T-helper 17 cell (primary cell): ENCODE data around the gene NPC1L1. TPM values are rescaled to one million over a fixed set of nuclear protein-coding genes. Genes with fewer than 3 reads are reported as not detected.
A peak's percentile ranks its signal among the peaks of the same experiment; 100 is the strongest.

ENCODE experiments used
- ATAC-seq: fragments of 150-1000 bp; cut with Tn5 transposase; 2 replicates; pipeline ENCODE4 v1.10.0; 2021; ENCODE audit warnings: mild to moderate bottlenecking, moderate library complexity
- DNase-seq, 3 donors: peaks; one replicate each; pipeline versions ENCODE4 v3.0.0 to v3.0.0-alpha.2; 2020 to 2021
- H3K9me3 ChIP-seq: one replicate; pipeline ENCODE4 v1.7.0; 2013; ENCODE audit warnings: low read length, mild to moderate bottlenecking; ENCODE audit not compliant: control insufficient read depth, poor library complexity, severe bottlenecking
- H3K27ac Mint-ChIP-seq: one replicate; pipeline ENCODE4 v1.8.0; 2022; ENCODE audit warnings: mild to moderate bottlenecking, moderate library complexity, mixed read lengths
- H3K27me3 Mint-ChIP-seq: one replicate; pipeline ENCODE4 v1.8.0; 2022; ENCODE audit warnings: mixed read lengths
- H3K36me3 Mint-ChIP-seq: one replicate; pipeline ENCODE4 v1.8.0; 2022; ENCODE audit warnings: low read depth, mixed read lengths
- H3K4me1 Mint-ChIP-seq: one replicate; pipeline ENCODE4 v1.8.0; 2022; ENCODE audit warnings: mild to moderate bottlenecking, mixed read lengths
- H3K4me3 Mint-ChIP-seq: one replicate; pipeline ENCODE4 v1.8.0; 2022; ENCODE audit warnings: mild to moderate bottlenecking, moderate library complexity, mixed read lengths
- total RNA-seq, 4 donors: library from RNA in 2 of 4; stranded (reverse) in 2 of 4; gene quantifications; one replicate each; pipeline ENCODE4 v1.2.3 and lab custom pipeline; 2022 to 2026

Gene NPC1L1
- total RNA-seq, 2 donors from 2014 or later = 0.08 TPM; not detected in 1

GRCh38 chr7:44477063-44477830 lies 63.9 kb downstream of the NPC1L1 start:
- peak; percentile 97 for ATAC-seq
- Mint-ChIP-seq H3K27ac (peak overlapping the region; percentile 3), H3K4me3 (no peak overlapping the region), H3K36me3 (peaks cover 5% of the 10 kb centered on the region), H3K4me1 (peaks cover 19% of the 10 kb centered on the region), H3K27me3 (no peaks in the 10 kb centered on the region)
- DNase-seq = peak; percentile 24 to 49 (median 40)
- no peaks in the 10 kb centered on the region for H3K9me3 ChIP-seq

GRCh38 chr7:44476313-44476712 lies 64.8 kb downstream of the NPC1L1 start:
- Mint-ChIP-seq H3K27me3 (no peaks in the 10 kb centered on the region), H3K27ac (no peak overlapping the region), H3K4me3 (no peak overlapping the region), H3K36me3 (peaks cover 5% of the 10 kb centered on the region), H3K4me1 (peaks cover 24% of the 10 kb centered on the region)
- DNase-seq (no peak), ATAC-seq (no peak)
- H3K9me3 ChIP-seq = no peaks in the 10 kb centered on the region

- no peaks in the 10 kb centered on the region for H3K9me3 ChIP-seq
- Mint-ChIP-seq H3K4me1 (peaks cover 37% of the 10 kb centered on the region), H3K36me3 (peaks cover 9% of the 10 kb centered on the region), H3K27ac (peak overlapping the region; percentile 41), H3K27me3 (no peaks in the 10 kb centered on the region), H3K4me3 (no peak overlapping the region)
- ATAC-seq (no peak), DNase-seq (no peak)
Measured at GRCh38 chr7:44473295-44473694, 67.8 kb downstream of the NPC1L1 start.

GRCh38 chr7:44472843-44473242 lies 68.3 kb downstream of the NPC1L1 start:
- ATAC-seq (no peak), DNase-seq (no peak)
- peak overlapping the region; percentile 41 for H3K27ac Mint-ChIP-seq
- H3K9me3 ChIP-seq = no peaks in the 10 kb centered on the region
- H3K36me3 Mint-ChIP-seq = peaks cover 9% of the 10 kb centered on the region
- H3K4me3 Mint-ChIP-seq = no peak overlapping the region
- peaks cover 37% of the 10 kb centered on the region for H3K4me1 Mint-ChIP-seq
- H3K27me3 Mint-ChIP-seq = no peaks in the 10 kb centered on the region

- H3K9me3 ChIP-seq = no peaks in the 10 kb centered on the region
- no peak for ATAC-seq
- Mint-ChIP-seq H3K27ac (peak overlapping the region; percentile 39), H3K4me3 (no peak overlapping the region), H3K27me3 (no peaks in the 10 kb centered on the region), H3K36me3 (peaks cover 9% of the 10 kb centered on the region), H3K4me1 (peaks cover 37% of the 10 kb centered on the region)
- DNase-seq = no peak
Measured at GRCh38 chr7:44471850-44472249, 69.3 kb downstream of the NPC1L1 start.

- Mint-ChIP-seq H3K27ac (peak overlapping the region; percentile 39), H3K4me3 (no peak overlapping the region), H3K36me3 (peaks cover 9% of the 10 kb centered on the region), H3K27me3 (no peaks in the 10 kb centered on the region), H3K4me1 (peaks cover 37% of the 10 kb centered on the region)
- H3K9me3 ChIP-seq = no peaks in the 10 kb centered on the region
- DNase-seq = no peak
- no peak for ATAC-seq
Measured at GRCh38 chr7:44471436-44471835, 69.7 kb downstream of the NPC1L1 start.

GRCh38 chr7:44470628-44471245 lies 70.4 kb downstream of the NPC1L1 start:
- ATAC-seq (no peak), DNase-seq (no peak)
- Mint-ChIP-seq H3K4me1 (peaks cover 39% of the 10 kb centered on the region), H3K27me3 (no peaks in the 10 kb centered on the region), H3K27ac (peak overlapping the region; percentile 21), H3K4me3 (no peak overlapping the region), H3K36me3 (peaks cover 9% of the 10 kb centered on the region)
- no peaks in the 10 kb centered on the region for H3K9me3 ChIP-seq

- H3K4me1 Mint-ChIP-seq = peaks cover 41% of the 10 kb centered on the region
- no peak for ATAC-seq
- peaks cover 9% of the 10 kb centered on the region for H3K36me3 Mint-ChIP-seq
- H3K27ac Mint-ChIP-seq = peak overlapping the region; percentile 21
- no peaks in the 10 kb centered on the region for H3K9me3 ChIP-seq
- H3K4me3 Mint-ChIP-seq = no peak overlapping the region
- no peaks in the 10 kb centered on the region for H3K27me3 Mint-ChIP-seq
- DNase-seq = no peak
Measured at GRCh38 chr7:44470135-44470479, 71.0 kb downstream of the NPC1L1 start.

GRCh38 chr7:44469461-44470134 lies 71.5 kb downstream of the NPC1L1 start:
- no peak for ATAC-seq
- DNase-seq = no peak
- no peaks in the 10 kb centered on the region for H3K9me3 ChIP-seq
- Mint-ChIP-seq H3K4me1 (peaks cover 45% of the 10 kb centered on the region), H3K36me3 (peaks cover 9% of the 10 kb centered on the region), H3K4me3 (no peak overlapping the region), H3K27me3 (no peaks in the 10 kb centered on the region), H3K27ac (peak overlapping the region; percentile 21)

- H3K27me3 Mint-ChIP-seq = no peaks in the 10 kb centered on the region
- no peaks in the 10 kb centered on the region for H3K9me3 ChIP-seq
- peaks cover 4% of the 10 kb centered on the region for H3K36me3 Mint-ChIP-seq
- ATAC-seq = no peak
- no peak overlapping the region for H3K4me3 Mint-ChIP-seq
- no peak for DNase-seq
- H3K4me1 Mint-ChIP-seq = peaks cover 47% of the 10 kb centered on the region
- peak overlapping the region; percentile 49 for H3K27ac Mint-ChIP-seq
Measured at GRCh38 chr7:44467217-44467548, 73.9 kb downstream of the NPC1L1 start.

- no peaks in the 10 kb centered on the region for H3K9me3 ChIP-seq
- peaks cover 48% of the 10 kb centered on the region for H3K4me1 Mint-ChIP-seq
- no peak overlapping the region for H3K4me3 Mint-ChIP-seq
- peaks cover 4% of the 10 kb centered on the region for H3K36me3 Mint-ChIP-seq
- no peak for ATAC-seq
- H3K27me3 Mint-ChIP-seq = no peaks in the 10 kb centered on the region
- peak overlapping the region; percentile 49 for H3K27ac Mint-ChIP-seq
- no peak for DNase-seq
Measured at GRCh38 chr7:44466300-44467216, 74.6 kb downstream of the NPC1L1 start.

- Mint-ChIP-seq H3K4me1 (peaks cover 53% of the 10 kb centered on the region), H3K27me3 (no peaks in the 10 kb centered on the region), H3K36me3 (peaks cover 4% of the 10 kb centered on the region), H3K27ac (no peak overlapping the region), H3K4me3 (no peak overlapping the region)
- no peaks in the 10 kb centered on the region for H3K9me3 ChIP-seq
- ATAC-seq = no peak
- no peak for DNase-seq
Measured at GRCh38 chr7:44465490-44465889, 75.6 kb downstream of the NPC1L1 start.
